Measurements from ENCODE around the gene CCNA2.
A peak's percentile ranks its signal among the peaks of the same experiment; 100 is the strongest.

Gene CCNA2

DNA sequence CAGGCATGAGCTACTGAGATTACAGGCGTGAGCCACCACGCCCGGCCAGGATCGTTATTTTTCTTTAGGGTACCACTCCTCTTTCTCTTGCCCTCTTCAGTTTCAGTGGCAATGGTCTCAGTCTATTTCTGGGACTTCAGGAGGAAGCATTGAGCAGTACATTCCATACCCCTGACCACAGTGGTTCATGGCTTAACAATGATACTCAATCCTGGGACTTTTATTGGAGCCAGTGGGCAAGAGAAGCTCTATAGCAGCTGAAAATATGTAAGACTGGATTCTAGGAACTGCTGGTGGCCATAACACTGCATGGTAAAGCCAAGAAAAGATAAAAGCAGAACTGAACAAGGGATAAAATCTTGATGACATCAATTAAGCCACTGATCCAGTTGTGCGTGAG is 5.8 kb upstream of the CCNA2 start:
- Histone ChIP-seq H3K4me3 (ENCODE audit: low read depth, low read length) (no peak overlapping the region), H2AFZ (no peak overlapping the region), H3K9me3 (ENCODE audit: control insufficient read depth, low read length) (no peaks in the 10 kb centered on the region), H3K4me2 (ENCODE audit: low read length) (no peak overlapping the region), H3K36me3 (ENCODE audit: control insufficient read depth, insufficient read depth, low read length) (no peaks in the 10 kb centered on the region), H3K4me1 (no peaks in the 10 kb centered on the region), H3K9ac (no peak overlapping the region), H3K27ac (no peak overlapping the region), H3K27me3 (ENCODE audit: control insufficient read depth, insufficient read depth, low read length) (no peaks in the 10 kb centered on the region), H3K79me2 (no peaks in the 10 kb centered on the region)
- no peak for TF ChIP-seq CTCF (IDR thresholded peaks at IDR 0.05)

- H3K27ac ChIP-seq: no peak overlapping the region
- no peaks in the 10 kb centered on the region for H3K36me3 ChIP-seq (ENCODE audit: control insufficient read depth, insufficient read depth, low read length)
- no peaks in the 10 kb centered on the region for H3K27me3 ChIP-seq (ENCODE audit: control insufficient read depth, insufficient read depth, low read length)
- no peak overlapping the region for H3K4me3 ChIP-seq (ENCODE audit: low read depth, low read length)
- no peaks in the 10 kb centered on the region for H3K9me3 ChIP-seq (ENCODE audit: control insufficient read depth, low read length)
- H3K9ac ChIP-seq: no peak overlapping the region
- H2AFZ ChIP-seq: no peak overlapping the region
- peaks cover 2% of the 10 kb centered on the region for H3K4me1 ChIP-seq
- TF ChIP-seq CTCF (IDR thresholded peaks at IDR 0.05): no peak
- no peak overlapping the region for H3K4me2 ChIP-seq (ENCODE audit: low read length)
- H3K79me2 ChIP-seq: no peaks in the 10 kb centered on the region
These were observed 4.2 kb upstream of the CCNA2 start for GRCh38 chr4:121827853-121828252.

- Histone ChIP-seq H3K4me3 (ENCODE audit: low read depth, low read length) (no peak overlapping the region), H3K4me1 (peaks cover 2% of the 10 kb centered on the region), H3K4me2 (ENCODE audit: low read length) (no peak overlapping the region), H3K27ac (no peak overlapping the region), H3K79me2 (no peaks in the 10 kb centered on the region), H3K9ac (no peak overlapping the region), H3K9me3 (ENCODE audit: control insufficient read depth, low read length) (no peaks in the 10 kb centered on the region), H3K27me3 (ENCODE audit: control insufficient read depth, insufficient read depth, low read length) (no peaks in the 10 kb centered on the region), H3K36me3 (ENCODE audit: control insufficient read depth, insufficient read depth, low read length) (no peaks in the 10 kb centered on the region), H2AFZ (no peak overlapping the region)
- no peak for TF ChIP-seq CTCF (IDR thresholded peaks at IDR 0.05)
These were observed 1.3 kb upstream of the CCNA2 start for GRCh38 chr4:121824950-121825349.

DNA sequence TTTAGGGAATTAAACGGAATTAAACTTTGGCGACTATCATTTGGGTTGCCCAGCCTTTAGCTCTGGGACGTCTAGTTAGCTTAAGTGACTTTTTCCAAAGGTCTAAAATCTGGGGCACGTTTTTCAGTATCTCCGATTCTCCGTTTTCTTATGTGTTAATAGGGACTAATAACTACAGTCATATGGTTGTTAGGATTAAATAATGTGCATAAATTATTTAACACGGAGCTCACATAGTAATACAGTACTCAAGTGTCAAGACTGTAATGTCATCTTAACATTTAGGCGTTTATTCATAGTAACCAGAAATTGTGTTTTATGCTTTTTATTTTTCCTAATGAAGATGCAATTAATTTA is 466 bp upstream of the CCNA2 start:
- TF ChIP-seq CTCF (IDR thresholded peaks at IDR 0.05): no peak
- Histone ChIP-seq H3K79me2 (no peaks in the 10 kb centered on the region), H3K27me3 (ENCODE audit: control insufficient read depth, insufficient read depth, low read length) (no peaks in the 10 kb centered on the region), H2AFZ (peak overlapping the region; percentile 57), H3K4me3 (ENCODE audit: low read depth, low read length) (peak overlapping the region; percentile 74), H3K9me3 (ENCODE audit: control insufficient read depth, low read length) (no peaks in the 10 kb centered on the region), H3K4me1 (peaks cover 2% of the 10 kb centered on the region), H3K36me3 (ENCODE audit: control insufficient read depth, insufficient read depth, low read length) (no peaks in the 10 kb centered on the region), H3K9ac (no peak overlapping the region), H3K4me2 (ENCODE audit: low read length) (peak overlapping the region; percentile 82), H3K27ac (peak overlapping the region; percentile 13)

GRCh38 chr4:121822796-121823504 is 733 bp downstream of the CCNA2 start:
- peak overlapping the region; percentile 82 for H3K4me2 ChIP-seq (ENCODE audit: low read length)
- no peak for TF ChIP-seq CTCF (IDR thresholded peaks at IDR 0.05)
- H3K27me3 ChIP-seq (ENCODE audit: control insufficient read depth, insufficient read depth, low read length): no peaks in the 10 kb centered on the region
- H3K4me1 ChIP-seq: peaks cover 2% of the 10 kb centered on the region
- H3K79me2 ChIP-seq: no peaks in the 10 kb centered on the region
- no peak overlapping the region for H3K27ac ChIP-seq
- H3K36me3 ChIP-seq (ENCODE audit: control insufficient read depth, insufficient read depth, low read length): no peaks in the 10 kb centered on the region
- peak overlapping the region; percentile 74 for H3K4me3 ChIP-seq (ENCODE audit: low read depth, low read length)
- H3K9me3 ChIP-seq (ENCODE audit: control insufficient read depth, low read length): no peaks in the 10 kb centered on the region
- H3K9ac ChIP-seq: no peak overlapping the region
- peak overlapping the region; percentile 57 for H2AFZ ChIP-seq

Measured in parathyroid adenoma (tissue), 2 donors.